Tongue (tissue), 2 donors: ENCODE measurements around the gene SENP8. TPM values are rescaled to one million over a fixed set of nuclear protein-coding genes. Genes with fewer than 3 reads are reported as not detected.
"Not testable (repeated sequence)": the region's sequence is repeated elsewhere in the genome, so short reads cannot be mapped to it uniquely, and the experiment has no call there.

Source experiments
- DNase-seq: peaks from one replicate; pipeline ENCODE4 v3.0.0-alpha.2; 2015
- total RNA-seq: library from RNA; depleted of rRNA; stranded (reverse); fragments of >200 nt; gene quantifications from one replicate; pipeline ENCODE4 v1.2.3, GENCODE V29; 2014

SENP8 gene
- total RNA-seq, 1 donor from 2014 or later: 4.7 TPM

DNA sequence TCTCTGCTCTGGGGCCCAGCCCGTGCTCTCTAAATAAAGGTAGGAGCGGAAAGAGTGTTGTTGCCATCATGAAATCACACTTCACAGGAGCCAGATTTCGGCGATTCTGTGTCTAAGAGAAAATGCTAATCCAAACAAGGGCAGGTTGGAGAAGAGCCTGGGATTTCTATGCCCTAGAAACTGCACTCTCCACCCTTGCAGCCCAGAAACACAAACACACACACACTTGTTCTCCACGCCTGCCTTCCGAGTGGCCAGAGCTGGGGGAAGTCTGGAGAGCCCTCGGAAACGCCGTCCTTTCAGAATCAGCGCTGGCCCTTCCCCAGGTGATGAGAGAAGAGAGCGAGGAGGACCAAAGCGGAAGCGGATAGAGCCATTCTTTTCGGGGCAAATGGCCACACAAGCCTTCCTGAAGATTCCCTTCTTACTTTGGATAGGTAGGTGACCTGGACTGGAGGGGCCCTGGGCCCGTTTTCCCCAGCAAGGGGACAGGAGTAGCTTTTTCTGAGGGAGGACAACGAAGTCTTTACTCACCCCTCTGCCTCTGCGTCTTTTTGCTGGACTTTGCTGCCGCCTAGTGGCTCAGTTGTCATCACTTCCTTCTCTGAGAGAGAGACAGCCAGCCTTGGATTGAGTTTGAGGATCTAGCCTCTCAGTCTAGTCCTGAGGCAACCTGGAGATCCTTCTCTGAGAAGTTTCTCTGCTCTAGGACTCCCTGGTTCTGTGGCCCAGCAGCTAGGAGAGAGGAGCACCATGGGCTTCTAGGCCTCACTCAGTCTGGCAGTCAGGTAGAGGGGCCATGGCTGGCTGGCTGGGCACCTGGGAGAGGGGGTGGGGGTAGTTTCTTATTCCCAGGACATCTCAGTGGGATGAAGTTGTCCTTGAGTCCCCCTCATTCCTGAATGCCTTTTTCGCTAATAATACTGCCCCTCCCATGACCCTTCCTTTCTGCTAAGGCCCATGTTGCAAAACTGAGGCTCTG, 37.7 kb downstream of the SENP8 start:
- DNase-seq: peak; percentile 97

DNA sequence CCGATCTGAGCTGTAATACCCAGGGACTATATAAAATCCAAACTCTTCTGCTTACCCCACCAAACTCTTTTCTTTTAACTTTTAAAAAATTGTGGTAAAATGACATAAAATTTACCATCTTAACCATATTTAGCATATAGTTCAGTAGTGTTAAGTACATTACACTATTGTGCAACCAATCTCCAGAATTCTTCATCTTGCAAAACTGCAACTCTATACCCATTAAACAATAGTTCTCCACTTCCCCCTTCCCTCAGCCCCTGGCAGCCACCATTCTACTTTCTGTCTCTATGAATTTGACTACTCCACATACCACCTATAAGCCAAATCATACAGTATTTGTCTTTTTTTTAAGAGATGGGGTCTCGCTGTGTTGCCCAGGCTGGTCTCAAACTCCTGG, 38.7 kb downstream of the SENP8 start:
- DNase-seq: no peak

DNA sequence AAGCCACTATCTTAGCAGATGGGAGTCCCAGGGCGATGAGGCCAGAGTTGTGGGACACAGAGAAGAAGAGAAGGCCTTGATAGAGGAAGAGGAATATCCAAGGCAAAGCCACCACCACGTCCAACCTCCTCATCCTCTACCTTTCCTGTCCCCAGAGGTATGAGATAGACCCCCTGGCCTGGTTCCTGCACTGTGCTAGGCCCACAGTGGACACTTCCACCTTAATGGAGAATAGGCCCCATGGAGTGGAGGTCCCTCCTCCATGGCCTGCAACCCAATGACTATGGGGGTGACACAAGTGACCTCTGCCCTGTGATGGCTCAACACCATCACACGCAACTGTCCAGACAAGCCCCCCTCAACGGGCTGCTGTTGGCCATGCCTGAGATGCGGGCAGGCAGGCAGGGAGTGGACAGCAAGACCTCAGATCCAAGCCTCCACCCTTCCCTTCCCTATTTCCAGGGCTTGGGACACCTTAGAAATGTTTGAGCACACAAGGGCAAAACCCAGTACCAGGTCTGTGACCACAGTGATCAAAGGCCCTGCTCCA, 42.6 kb downstream of the SENP8 start:
- no peak for DNase-seq

DNA sequence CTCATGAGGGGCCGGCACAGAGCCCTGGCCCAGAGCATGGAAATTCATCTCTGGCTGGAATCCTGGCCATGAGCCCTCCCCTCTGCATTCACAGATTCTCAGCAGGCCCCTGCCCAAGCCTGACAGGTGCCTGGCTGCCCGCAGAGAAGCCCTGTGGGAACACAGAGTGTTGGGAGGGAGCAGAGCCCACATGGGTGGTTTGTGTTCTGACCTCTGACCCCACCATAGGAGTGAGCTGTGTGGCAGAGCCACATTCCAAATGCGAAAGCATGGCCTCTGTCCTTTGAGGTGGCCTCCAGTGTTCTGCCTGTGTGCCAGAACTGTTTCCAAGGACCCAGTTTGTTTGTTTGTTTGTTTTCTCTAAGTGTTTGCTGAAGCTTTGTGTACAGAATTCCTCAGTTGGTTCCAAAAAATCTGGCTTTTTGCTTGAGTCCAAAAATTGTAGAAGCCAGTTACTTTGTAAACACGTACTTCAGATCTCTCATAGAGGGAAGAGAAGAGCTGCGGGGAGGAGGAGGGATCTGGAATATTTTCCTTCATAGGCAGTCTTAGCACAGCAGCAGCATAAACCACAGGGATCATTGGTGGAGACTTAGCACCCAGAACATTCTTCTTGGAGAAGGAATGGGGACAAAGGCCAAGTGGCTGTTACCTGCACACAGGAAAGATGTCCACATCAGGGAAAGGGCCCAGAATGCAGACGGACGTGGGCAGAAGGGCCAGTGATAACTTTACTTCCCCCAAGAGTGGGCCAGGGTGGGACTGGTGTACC, 43.3 kb downstream of the SENP8 start:
- DNase-seq: no peak

DNA sequence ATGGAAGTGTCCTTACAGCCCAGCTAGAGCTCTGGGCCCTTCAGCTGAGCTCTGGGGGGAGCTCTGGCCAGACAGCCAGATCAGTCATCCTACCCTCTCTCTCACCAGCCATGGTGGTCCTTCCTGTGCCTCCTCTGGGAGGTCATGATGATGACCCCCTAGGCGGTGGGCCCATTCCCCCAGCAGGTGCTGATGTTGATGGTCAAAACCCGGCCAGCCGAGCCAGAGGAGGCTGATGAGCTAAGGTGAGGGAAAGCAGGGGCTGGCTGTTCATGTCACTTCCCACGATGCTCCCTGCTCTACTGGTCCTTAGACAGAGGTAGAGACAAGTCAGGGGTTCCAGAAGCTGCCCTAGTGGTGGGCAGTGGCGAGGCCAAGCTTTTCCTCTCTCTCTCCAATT, 44.4 kb downstream of the SENP8 start:
- no peak for DNase-seq

DNA sequence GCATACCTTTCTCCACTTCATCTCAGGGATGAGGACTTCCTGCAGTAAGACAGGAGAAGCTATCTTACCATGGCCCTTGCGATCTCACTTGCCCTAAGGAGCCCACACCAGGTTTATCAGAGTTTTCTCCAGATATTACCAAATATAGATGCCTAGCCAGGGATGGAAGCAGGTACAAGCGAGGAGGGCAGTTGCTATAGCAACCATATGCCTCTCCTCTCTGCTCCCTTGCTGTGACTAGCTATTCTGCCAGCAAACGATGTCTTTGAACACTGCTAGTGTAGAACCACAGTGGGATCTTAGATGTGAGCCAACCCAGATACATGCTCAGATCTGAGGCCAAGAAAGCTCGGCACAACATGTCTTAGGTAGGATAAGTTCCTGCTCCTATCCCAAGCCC, 45.5 kb downstream of the SENP8 start:
- DNase-seq: no peak

DNA sequence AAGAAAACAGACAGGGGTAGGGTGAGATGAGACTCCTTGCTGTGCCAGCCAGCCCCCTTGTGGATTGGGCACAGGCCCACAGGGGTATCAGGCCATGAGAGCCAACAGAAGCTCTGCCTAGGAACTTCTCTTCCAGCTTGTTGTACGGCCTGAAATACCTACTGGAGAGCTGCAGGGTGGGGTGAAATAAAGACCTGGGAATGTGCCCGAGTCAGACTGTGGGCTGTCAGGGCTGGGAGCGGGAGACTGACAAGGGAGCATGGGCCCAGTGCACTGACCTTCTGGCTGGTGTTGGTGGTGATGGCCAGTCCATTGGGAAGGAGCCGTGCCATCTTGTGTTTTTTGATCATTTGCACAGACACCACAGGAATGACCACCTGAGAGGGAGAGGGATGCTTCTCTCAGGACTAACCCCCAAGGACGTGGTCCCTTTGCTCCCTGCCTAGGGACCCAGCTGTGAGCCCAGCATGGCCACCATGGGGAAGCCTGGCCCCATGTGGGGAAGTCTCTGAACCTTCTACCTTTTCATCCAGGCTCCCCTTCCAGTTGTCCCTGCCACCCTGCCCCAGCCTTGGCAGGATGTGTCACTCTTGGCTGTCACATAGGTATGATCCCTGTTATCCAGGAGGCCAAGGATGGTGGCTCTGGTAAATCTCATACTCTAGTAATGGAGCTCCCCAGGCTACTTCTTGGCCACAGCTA, 48.7 kb downstream of the SENP8 start:
- DNase-seq: no peak

DNA sequence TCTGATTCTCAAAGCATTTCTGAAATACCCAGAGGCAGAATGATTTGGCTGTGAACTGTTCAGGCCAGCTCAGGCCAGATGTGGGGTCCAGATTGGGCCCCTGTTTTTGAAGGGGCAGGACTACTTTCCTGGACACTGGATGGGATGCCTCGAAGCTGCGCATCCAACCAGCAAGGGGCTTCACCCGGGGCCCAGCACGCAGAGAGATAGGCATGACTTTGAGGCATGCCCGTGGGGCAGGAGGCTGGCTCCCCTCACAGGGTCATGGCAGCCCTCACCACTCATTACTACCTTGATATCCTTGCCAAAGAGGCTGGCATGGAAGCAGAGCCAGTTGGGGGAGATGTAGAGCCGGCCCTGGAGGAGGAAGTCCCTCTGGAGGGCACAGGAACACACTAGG, 49.2 kb downstream of the SENP8 start:
- DNase-seq: no peak

DNA sequence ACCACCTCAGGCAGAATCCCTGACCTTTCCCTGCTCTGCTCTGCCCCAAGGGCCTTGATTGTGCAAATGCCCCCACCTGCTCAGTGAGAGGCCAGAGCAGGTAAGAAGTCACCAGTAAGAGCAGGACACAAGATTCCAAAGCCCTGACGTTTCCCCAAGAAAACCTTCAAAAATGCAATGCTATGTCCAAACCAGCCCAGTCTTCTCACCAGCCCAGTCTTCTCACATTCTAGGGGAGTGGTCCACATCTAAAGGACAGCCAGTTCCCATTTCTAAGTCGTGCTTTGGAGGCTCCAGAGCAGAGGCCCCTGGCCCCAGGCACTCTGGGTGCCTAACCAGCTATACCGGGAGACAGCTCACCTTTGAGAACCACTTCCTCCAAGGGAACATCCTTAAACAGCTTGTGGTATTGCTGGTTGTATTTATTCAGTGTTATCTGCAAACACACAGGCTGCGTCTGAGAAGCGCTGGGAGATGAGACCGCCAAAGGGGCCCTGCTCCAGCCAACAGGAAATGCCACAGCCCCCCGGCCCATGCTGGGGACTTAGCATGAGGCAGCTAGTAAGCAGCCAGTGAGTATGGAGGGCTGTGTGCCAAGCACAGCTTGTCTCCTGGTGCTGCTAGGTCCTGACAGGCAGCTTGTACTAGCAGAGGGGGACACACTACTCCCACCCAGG, 50.1 kb downstream of the SENP8 start:
- DNase-seq: peak; percentile 50

DNA sequence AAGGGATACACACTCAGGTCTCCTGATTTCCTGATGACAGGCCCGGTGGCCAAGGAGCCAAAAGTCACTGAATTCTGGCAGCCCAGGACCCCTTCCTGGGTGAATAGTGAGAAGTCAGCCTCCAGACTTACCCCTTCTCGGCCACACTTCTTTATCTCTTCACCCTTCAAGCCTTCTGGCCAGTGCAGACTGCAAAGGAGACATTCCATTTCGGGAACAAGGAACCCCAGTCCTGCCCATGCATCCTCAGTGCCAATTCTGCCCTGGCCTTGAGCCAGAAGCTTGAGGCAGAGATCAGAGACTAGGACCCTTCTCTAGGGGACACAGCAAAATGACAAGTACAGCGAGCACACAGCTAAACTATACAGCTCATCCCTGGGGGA, 50.6 kb downstream of the SENP8 start:
- DNase-seq: no peak

DNA sequence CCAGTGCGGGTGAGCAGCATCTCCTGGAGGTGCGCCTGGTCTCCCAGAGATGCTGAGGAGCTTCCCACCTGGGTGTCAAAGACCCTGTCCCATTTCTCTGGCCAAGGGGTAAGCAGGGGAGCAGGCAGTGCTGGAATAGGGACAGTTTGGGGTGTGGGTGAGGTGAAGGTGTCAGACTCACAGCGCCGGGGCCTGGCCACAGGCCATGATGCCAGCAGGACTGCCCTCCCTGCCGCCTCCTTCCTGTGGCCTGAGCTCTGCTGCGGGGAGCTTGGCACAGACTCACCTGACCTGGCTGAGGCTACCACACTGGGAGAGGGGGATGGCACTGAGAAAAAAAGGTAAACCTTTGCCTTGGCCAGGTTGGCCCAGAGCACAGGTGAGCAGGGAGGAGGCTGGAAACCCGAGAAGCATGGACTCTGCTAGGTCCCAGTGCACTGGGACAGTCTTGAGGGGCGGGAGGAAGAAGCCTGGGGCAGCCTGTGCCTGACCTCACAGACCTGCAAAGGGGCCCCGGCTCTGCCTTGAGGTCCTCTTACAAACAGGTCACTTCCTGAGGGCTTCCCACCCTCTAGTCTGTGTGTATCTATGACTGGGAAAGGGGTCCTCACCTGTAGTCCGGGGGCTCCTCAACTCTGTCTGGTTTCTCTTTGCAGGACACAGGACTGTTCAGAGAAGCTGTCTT, 51.2 kb downstream of the SENP8 start:
- DNase-seq: no peak

DNA sequence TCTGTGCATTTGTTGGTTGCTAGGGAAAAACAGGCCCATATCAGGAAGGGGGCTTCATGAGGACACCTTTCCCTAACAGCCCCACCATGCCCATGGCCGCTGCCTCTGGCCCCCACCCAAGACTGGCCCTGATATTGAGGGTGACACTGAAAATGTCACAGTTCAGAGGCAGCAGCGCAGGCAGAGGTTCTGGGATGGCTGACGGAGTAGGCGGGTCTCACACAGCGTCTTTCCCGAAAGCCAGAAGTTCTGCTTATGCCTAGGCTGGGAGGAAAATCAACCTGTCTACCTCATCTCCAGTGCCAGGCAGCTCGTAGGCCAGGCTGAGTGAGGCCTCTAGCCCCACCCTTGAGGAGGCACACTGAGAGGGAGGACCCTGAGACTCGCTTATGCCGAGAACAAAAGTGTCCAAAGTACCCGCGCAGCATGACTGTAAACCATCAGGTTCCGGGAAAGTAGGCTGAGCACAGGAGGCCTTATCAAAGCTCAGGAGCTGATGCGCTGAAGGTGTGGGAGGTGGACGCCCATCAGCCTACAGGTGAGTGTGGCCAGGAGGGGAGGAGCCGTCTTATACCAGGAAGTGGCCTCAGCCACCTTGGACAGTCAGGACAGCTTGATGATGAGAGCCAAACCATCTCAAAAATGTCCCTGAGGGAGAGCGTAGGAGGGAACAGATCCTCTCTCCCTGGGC, 51.9 kb downstream of the SENP8 start:
- no peak for DNase-seq

DNA sequence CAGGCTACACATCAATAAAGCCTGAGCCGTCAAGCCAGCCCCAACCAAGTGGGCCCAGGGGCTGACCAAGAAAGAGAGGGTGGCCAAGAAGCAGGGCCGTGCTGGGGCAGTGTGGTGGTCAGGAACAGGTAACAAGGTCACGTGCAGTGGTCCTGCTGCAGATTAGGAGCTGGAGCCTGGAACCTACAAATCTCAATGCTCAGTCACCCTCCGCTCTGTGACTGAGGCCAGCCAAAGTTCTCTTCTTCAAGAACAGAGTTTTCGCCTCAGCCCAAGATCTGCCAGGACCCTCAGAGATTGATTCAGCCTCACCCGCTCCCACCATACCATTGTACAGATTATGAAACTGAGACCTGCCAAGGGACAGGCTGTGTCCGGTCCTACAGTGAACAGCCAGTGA, 52.5 kb downstream of the SENP8 start:
- DNase-seq: no peak

DNA sequence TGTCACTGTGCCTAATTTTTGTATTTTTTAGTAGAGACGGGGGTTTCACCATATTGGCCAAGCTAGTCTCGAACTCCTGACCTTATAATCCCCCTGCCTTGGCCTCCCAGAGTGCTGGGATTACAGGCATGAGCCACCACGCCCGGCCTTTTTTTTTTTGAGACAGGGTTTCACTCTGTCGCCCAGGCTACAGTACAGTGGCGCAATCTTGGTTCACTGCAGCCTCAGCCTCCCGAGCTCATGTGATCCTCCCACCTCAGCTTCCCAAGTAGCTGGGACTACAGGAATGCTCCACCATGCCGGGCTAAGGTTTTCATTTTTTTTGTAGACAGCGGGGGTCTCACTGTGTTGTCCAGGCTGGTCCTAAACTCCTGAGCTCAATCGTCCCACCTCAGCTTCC, 53.8 kb downstream of the SENP8 start:
- DNase-seq: not testable (repeated sequence)

DNA sequence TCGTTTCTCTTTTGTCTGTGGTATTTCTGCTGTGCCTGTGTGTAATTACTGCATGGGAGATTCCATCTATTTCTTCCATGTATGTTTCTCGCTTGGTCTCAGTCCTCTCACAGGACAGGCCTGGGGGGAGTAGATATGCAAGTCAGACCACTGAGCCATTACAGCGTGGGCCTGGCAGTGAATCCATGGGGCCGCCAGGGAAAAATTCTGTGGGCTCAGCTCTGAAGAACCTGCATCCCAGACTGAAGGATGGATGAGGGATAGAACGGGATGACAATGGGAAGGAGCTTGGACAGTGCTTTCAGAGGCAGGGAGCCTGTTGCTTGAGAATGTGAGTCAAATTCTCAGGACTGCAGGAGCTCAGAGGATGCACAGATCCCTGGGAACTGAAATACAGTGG, 54.6 kb downstream of the SENP8 start:
- no peak for DNase-seq

DNA sequence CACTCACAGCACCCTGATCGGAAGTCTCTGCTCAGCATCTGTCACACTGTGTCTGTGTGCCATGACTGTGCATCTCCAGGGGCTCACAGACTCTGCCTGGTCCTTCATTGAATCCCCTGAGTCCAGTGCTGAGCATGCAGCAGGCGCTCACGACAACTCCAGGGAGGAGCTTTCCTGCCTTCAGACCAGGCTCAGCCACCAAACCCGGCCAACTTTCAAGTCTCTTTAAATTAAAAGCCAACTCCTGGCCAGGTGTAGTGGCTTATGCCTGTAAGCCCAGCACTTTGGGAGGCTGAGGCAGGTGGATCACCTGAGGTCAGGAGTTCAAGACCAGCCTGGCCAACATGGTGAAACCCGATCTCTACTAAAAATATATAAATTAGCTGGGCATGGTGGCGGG, 55.2 kb downstream of the SENP8 start:
- no peak for DNase-seq

DNA sequence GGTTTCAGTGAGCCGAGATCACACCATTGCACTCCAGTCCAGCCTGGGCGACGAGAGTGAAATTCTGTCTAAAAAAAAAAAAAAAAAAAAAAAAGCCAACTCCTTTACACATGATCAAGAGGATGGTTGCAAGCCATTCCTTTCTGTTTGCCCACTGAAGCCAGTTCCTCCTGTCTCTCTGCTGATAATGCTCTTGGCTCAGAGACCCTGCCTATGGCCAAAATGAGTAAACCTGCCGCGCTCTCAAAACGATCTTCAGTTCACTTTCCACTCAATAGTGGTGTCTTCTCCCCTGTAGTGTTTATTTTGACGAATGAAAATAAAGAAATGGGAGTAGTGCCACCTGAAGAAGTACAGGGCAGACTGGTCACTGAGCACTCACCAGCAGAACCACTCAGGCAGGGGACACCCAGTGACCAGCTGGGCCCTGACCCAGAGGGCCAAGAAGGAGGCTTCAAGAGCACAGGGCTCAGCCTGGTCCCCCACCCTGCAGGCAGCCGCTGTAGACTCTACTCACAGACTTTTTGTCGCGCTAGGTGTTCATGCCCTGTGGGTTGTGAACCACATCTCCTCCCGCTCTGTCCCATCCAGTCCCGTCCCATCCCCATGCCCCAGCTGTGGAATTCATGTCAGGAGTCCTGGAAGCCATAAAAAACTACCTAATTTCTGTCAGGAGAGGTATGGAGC, 55.8 kb downstream of the SENP8 start:
- DNase-seq: no peak

DNA sequence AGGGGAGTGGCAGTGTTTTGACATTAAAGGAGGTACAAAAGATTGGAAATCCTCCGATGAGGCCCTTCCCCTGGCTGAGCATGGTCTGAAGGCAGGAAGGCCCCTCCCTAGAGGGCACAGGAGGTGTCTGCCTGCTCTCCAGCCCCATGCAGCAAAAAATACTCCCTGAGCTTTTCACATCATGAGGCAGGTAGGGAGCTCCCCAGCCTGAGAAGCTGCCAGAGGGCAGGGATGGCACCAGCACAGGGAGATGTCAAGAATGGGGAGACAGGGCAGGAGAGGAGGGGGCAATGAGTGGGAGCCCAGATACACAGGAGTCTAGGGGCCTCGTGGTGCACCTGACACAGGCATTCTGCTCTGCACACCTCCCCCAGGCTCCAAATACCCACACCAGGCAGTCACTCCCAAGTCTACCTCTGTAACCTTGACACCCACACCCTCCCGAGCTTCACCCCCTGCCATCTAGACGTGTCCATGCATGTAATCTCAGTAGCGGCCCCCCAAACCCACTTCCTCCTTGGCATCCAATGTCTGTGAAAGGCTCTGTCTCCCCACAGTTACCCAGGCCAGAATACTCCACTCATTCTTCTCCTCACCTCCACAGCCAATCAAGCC, 56.5 kb downstream of the SENP8 start:
- no peak for DNase-seq

DNA sequence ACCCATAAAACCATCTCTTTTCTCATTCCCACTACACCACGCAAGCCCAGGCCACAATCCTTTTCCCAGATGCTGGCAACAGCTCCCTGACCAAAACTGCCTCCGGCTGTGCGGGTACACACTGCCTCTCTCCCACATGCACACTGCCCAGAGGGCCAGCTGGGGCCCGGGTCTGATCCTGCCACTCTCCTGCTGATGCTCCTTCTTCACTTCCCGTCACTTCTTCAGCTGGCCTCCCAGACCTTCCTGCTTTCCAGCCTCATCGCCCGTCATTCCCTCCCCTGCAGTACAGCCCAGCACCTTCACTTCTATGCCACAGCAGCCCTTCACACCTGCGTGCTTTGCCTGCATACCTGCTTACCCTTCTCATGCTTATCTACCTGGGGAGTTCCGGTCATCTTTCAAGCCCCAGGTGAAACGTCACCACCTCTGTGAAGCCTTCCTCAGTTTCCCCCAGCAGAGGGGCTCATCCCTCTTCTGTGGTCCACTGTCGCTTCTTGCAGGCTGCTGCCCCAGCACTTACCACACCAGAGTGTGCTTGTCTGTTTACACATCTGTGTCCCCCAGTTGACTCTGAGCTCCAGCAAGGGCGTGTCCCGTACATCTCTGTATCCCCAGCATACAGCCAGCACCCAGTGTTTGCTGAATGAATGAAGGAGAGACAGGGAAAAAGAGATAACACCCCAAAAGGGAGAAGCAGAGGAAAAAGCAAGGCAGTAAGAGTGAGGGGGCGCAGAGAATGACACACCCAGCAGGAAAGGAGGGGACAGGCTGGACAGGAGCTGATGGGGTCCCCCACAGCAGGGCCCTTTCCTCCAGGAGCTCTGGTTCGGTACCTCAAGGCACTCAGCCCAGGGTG, 57.2 kb downstream of the SENP8 start:
- no peak for DNase-seq
